Measurements from ENCODE around the gene MACROD1.

MACROD1 gene

GRCh38 chr11:64152841-64153691 lies 12.8 kb downstream of the MACROD1 start:
- peak; percentile 56 for DNase-seq (ENCODE audit: low read depth)

- DNase-seq (ENCODE audit: low read depth) = no peak
Observed at GRCh38 chr11:64151337-64151736, 14.6 kb downstream of the MACROD1 start.

GRCh38 chr11:64150481-64151239 lies 15.3 kb downstream of the MACROD1 start:
- no peak for DNase-seq (ENCODE audit: low read depth)

- no peak for DNase-seq (ENCODE audit: low read depth)
Observed at GRCh38 chr11:64150051-64150450, 15.9 kb downstream of the MACROD1 start.

GRCh38 chr11:64148917-64149617 lies 16.8 kb downstream of the MACROD1 start:
- DNase-seq (ENCODE audit: low read depth) = no peak

- DNase-seq (ENCODE audit: low read depth) = peak; percentile 50
Observed at GRCh38 chr11:64148226-64148916, 17.5 kb downstream of the MACROD1 start.

GRCh38 chr11:64146036-64146955 lies 19.6 kb downstream of the MACROD1 start:
- peak; percentile 23 for DNase-seq (ENCODE audit: low read depth)

GRCh38 chr11:64144587-64145472 lies 21.1 kb downstream of the MACROD1 start:
- no peak for DNase-seq (ENCODE audit: low read depth)

GRCh38 chr11:64141081-64141783 lies 24.7 kb downstream of the MACROD1 start:
- no peak for DNase-seq (ENCODE audit: low read depth)

- DNase-seq (ENCODE audit: low read depth) = no peak
Observed at GRCh38 chr11:64140082-64140481, 25.8 kb downstream of the MACROD1 start.

GRCh38 chr11:64139049-64139448 lies 26.9 kb downstream of the MACROD1 start:
- no peak for DNase-seq (ENCODE audit: low read depth)

GRCh38 chr11:64138398-64138797 lies 27.5 kb downstream of the MACROD1 start:
- no peak for DNase-seq (ENCODE audit: low read depth)

- no peak for DNase-seq (ENCODE audit: low read depth)
Observed at GRCh38 chr11:64136765-64137441, 29.0 kb downstream of the MACROD1 start.

GRCh38 chr11:64135711-64136110 lies 30.2 kb downstream of the MACROD1 start:
- no peak for DNase-seq (ENCODE audit: low read depth)

GRCh38 chr11:64134963-64135362 lies 30.9 kb downstream of the MACROD1 start:
- DNase-seq (ENCODE audit: low read depth) = no peak

- no peak for DNase-seq (ENCODE audit: low read depth)
Observed at GRCh38 chr11:64132982-64133705, 32.8 kb downstream of the MACROD1 start.

GRCh38 chr11:64132191-64132771 lies 33.6 kb downstream of the MACROD1 start:
- no peak for DNase-seq (ENCODE audit: low read depth)
